Raji (cell line): ENCODE measurements around the gene CLCN2.
A peak's percentile ranks its signal among the peaks of the same experiment; 100 is the strongest.

Experiments
- POLR2A ChIP-seq: IDR thresholded peaks from 2 replicates; pipeline ENCODE4 v1.6.1; 2011; ENCODE audit warnings: low read depth, low read length, control low read depth; ENCODE audit not compliant: insufficient read depth

The CLCN2 gene

GRCh38 chr3:184333190-184333589 lies 28.2 kb downstream of the CLCN2 start:
- no peak for TF ChIP-seq POLR2A

- TF ChIP-seq POLR2A, result no peak
Observed at GRCh38 chr3:184332370-184333090, 28.9 kb downstream of the CLCN2 start.

- no peak for TF ChIP-seq POLR2A
Observed at GRCh38 chr3:184328516-184328915, 32.9 kb downstream of the CLCN2 start.

GRCh38 chr3:184327171-184327570 lies 34.2 kb downstream of the CLCN2 start:
- no peak for TF ChIP-seq POLR2A

- no peak for TF ChIP-seq POLR2A
Observed at GRCh38 chr3:184325715-184326369, 35.6 kb downstream of the CLCN2 start.

GRCh38 chr3:184325269-184325668 lies 36.1 kb downstream of the CLCN2 start:
- no peak for TF ChIP-seq POLR2A

GRCh38 chr3:184323696-184324095 lies 37.7 kb downstream of the CLCN2 start:
- no peak for TF ChIP-seq POLR2A

- no peak for TF ChIP-seq POLR2A
Observed at GRCh38 chr3:184322731-184323487, 38.5 kb downstream of the CLCN2 start.

GRCh38 chr3:184321666-184322065 lies 39.7 kb downstream of the CLCN2 start:
- TF ChIP-seq POLR2A, result no peak

- TF ChIP-seq POLR2A, result no peak
Observed at GRCh38 chr3:184320104-184320445, 41.3 kb downstream of the CLCN2 start.

GRCh38 chr3:184317201-184317600 lies 44.2 kb downstream of the CLCN2 start:
- TF ChIP-seq POLR2A, result no peak

- TF ChIP-seq POLR2A, result no peak
Observed at GRCh38 chr3:184316792-184317191, 44.6 kb downstream of the CLCN2 start.

GRCh38 chr3:184315871-184316661 lies 45.3 kb downstream of the CLCN2 start:
- no peak for TF ChIP-seq POLR2A

- TF ChIP-seq POLR2A, result no peak
Observed at GRCh38 chr3:184315543-184315867, 45.9 kb downstream of the CLCN2 start.

GRCh38 chr3:184314700-184315542 lies 46.5 kb downstream of the CLCN2 start:
- TF ChIP-seq POLR2A, result peak; percentile 0; the same call in 1 of the 2 replicates

GRCh38 chr3:184314363-184314699 lies 47.1 kb downstream of the CLCN2 start, which contains the start of gene EIF4G1:
Gene EIF4G1 (plus strand): TSS chr3:184314606. CDS start chr3:184315797, 1,191 bp downstream.
- peak; percentile 83 for TF ChIP-seq POLR2A
